Measurements from ENCODE around the gene DYRK1A. TPM values are rescaled to one million over a fixed set of nuclear protein-coding genes. Genes with fewer than 3 reads are reported as not detected.
A peak's percentile ranks its signal among the peaks of the same experiment; 100 is the strongest.

Gene DYRK1A
- total RNA-seq, 2 experiments from 2014 or later: 73.6 to 74.1 TPM

DNA sequence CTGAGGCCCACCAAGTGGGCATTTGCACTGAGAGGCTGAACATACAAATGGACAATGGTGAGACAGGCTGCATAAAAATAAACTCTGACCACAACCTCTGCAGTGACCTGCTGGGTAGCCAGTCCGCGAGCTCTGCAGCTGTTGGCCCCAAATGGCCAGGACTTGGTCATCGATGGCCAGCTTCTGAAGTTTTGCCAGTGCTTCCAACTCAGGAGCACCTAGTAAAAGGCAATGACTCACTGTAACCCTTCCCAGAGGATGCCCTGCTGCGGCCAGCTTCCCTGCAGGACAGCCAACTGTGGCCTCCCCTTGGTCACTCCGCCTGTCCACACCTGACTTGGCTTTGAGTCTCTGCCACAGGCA lies 185.4 kb downstream of the DYRK1A start:
- peaks cover 2% of the 10 kb centered on the region for H3K4me1 Mint-ChIP-seq
- no peaks in the 10 kb centered on the region for H3K36me3 Mint-ChIP-seq (ENCODE audit: low read depth)
- H3K27ac Mint-ChIP-seq: no peak overlapping the region
- POLR2A ChIA-PET: no interaction called here
- H3K4me3 Mint-ChIP-seq: no peak overlapping the region
- H3K9me3 Mint-ChIP-seq: no peaks in the 10 kb centered on the region
- CTCF ChIA-PET: no interaction called here
- DNase-seq: no peak
- peaks cover 7% of the 10 kb centered on the region for H3K27me3 Mint-ChIP-seq

DNA sequence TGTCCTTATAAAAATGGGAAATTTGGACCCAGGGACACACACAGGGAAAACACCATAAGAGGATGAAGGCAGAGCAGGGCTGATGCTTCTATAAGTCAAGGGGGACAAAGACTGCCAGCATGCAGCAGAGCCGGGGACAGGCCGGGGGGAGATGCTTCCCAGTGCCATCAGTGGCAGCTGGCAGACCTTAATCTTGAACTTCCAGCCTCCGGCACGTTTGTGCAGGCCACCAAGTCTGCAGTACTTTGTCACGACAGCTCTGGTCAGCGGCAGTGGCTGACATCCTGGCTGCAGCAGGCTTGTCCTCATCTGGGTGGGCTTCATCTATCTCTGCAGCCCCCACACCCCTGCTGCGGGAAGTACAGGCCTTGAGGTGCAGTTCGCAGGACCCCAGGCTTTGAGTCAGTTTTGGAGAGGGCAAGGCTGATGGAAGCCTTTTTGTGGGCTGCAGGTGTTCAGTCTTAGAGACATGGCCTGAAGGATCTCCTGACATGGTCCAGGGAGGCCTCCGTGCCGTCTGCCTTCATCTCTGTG lies 186.0 kb downstream of the DYRK1A start:
- H3K9me3 Mint-ChIP-seq: no peaks in the 10 kb centered on the region
- H3K4me1 Mint-ChIP-seq: peaks cover 2% of the 10 kb centered on the region
- ChIA-PET CTCF (no interaction called here), POLR2A (no interaction called here)
- no peak overlapping the region for H3K4me3 Mint-ChIP-seq
- no peaks in the 10 kb centered on the region for H3K36me3 Mint-ChIP-seq (ENCODE audit: low read depth)
- H3K27me3 Mint-ChIP-seq: peaks cover 5% of the 10 kb centered on the region
- DNase-seq: no peak
- H3K27ac Mint-ChIP-seq: no peak overlapping the region

DNA sequence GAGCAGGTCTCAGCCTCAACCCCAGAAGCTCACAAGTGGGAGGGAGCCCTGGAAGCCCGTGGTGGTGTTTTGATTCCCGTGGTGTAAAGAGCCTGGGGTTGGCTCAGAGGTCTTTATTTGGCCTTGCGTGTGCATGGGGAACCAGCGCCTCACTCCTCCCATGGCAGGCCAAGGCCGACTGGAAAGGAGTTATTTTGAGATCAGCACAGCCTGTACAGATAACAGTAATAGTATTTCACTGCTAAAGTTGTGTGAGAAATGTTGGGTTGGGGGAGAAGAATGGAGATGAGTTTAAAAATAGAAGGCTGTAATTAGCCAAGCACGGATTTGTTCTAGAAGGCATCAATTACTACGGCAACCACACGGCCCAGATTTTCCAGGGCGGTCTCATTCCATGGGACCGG lies 186.5 kb downstream of the DYRK1A start:
- Mint-ChIP-seq H3K4me3 (no peak overlapping the region), H3K27ac (no peak overlapping the region), H3K36me3 (ENCODE audit: low read depth) (no peaks in the 10 kb centered on the region), H3K4me1 (peaks cover 2% of the 10 kb centered on the region), H3K9me3 (no peaks in the 10 kb centered on the region), H3K27me3 (peaks cover 5% of the 10 kb centered on the region)
- no peak for DNase-seq
- ChIA-PET POLR2A (no interaction called here), CTCF (no interaction called here)

DNA sequence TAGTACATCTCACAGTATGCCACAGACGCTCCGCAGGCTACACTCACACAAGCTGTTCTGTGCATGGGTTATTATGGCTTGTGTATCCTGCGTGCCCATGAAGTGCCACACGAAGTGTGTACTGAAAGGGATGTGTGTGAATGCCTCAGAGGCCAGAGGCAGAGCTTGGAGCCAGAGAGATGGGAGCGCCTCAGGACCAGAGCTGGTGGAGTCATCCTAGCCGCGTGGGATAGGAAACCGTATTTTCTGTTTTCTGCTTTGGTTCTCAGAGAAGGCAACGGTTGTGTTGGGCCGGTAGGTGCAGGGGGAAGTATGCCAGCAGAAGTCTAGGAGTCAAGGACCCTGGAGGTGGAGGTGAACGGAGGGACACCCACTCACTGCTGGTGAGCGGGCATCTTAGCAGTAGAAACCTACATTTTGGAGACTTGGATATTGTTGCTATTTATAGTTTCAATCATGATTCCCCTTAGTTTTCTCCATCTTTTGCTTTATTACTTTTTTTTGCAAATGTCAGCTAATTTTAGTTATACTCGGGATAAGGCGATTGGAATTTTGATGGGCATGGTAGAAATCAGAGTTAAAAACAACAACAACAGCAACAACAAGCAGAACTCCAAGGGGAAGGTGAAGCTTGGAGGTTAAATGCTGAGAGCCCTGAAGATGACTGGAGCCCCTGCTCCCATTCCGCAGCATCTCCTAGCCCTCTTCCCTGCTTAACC lies 188.2 kb downstream of the DYRK1A start:
- Mint-ChIP-seq H3K4me3 (no peak overlapping the region), H3K27ac (no peak overlapping the region), H3K36me3 (ENCODE audit: low read depth) (no peaks in the 10 kb centered on the region), H3K4me1 (peaks cover 2% of the 10 kb centered on the region), H3K9me3 (no peaks in the 10 kb centered on the region), H3K27me3 (peaks cover 11% of the 10 kb centered on the region)
- no peak for DNase-seq
- CTCF ChIA-PET: interaction anchor here (1.3 to 1.6 kb wide), 2 partner anchors 9 to 10 kb away, joined by 3 to 7 read pairs; no protein-coding TSS in a partner anchor
- POLR2A ChIA-PET: interaction anchor here (1.3 kb wide), 1 partner anchor 9 kb away, joined by 6 read pairs; no protein-coding TSS in a partner anchor

DNA sequence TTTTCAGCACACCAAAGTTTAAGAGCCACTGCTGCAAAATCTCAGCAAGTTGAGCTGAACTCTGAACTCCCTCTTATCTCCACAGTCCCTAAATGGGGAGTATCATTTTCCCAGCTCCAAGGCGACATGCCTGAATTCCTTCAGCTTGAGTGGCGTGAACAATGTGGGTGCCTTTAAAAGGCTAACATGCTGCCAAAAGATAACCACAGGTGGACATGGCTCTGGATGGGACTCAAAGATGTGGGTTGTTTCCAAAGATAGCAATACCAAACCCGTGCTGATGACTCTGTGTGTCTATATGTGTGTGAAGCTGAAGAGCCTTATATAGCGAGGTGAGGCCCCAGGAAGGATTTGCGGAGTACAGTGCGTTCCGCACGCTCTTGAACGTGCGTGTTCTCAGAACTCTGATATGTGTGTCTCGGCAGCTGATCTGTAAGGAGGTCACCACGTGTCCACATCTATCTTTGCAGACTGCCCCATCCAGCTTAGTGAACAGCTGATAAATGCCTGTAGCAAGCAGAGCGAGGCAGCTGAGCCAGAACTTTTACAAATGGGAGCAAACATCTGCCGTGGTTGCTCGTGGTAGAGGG lies 189.2 kb downstream of the DYRK1A start:
- Mint-ChIP-seq H3K27ac (no peak overlapping the region), H3K27me3 (peaks cover 11% of the 10 kb centered on the region), H3K9me3 (no peaks in the 10 kb centered on the region), H3K36me3 (ENCODE audit: low read depth) (no peaks in the 10 kb centered on the region), H3K4me3 (no peak overlapping the region), H3K4me1 (peaks cover 2% of the 10 kb centered on the region)
- CTCF ChIA-PET: interaction anchor here (1.6 kb wide), 1 partner anchor 8 kb away, joined by 7 read pairs; no protein-coding TSS in a partner anchor
- no peak for DNase-seq
- POLR2A ChIA-PET: interaction anchor here (1.3 kb wide), 1 partner anchor 8 kb away, joined by 6 read pairs; no protein-coding TSS in a partner anchor

DNA sequence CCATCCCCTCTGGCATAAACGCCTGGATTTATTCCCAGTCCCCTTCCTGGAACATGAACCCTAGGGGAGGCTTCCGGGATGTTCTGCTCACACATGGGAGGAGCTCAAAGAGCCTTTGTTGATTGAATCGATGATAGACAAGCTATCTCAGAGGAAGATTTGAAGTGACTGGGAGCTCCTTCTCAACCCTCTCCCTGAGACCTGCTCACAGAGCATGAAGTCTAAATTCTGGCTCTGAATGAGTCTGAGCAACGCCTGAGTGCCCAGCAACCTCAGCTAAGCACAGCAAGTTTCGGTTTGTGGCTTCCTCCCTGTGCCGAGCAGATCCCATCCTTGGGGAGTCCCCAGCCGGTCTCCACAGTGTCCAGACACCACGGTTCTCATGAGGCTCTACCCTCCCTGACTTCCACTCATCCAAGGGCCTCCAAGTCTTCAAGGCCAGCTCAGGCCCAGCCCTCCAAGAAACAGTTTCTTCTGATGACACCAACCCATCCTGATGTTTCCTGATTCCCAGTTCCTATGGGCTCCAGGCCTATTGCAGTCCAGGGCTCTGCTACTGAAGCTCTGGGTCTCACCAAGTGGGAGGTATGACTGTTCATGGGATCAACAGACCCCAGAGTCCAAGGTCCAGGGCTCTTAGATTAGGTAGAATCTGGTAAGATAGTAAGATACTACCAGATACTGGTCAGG lies 190.8 kb downstream of the DYRK1A start:
- H3K9me3 Mint-ChIP-seq: no peaks in the 10 kb centered on the region
- ChIA-PET POLR2A (no interaction called here), CTCF (no interaction called here)
- no peak overlapping the region for H3K27ac Mint-ChIP-seq
- H3K4me1 Mint-ChIP-seq: peaks cover 2% of the 10 kb centered on the region
- no peaks in the 10 kb centered on the region for H3K36me3 Mint-ChIP-seq (ENCODE audit: low read depth)
- H3K4me3 Mint-ChIP-seq: no peak overlapping the region
- H3K27me3 Mint-ChIP-seq: peaks cover 11% of the 10 kb centered on the region
- DNase-seq: no peak

DNA sequence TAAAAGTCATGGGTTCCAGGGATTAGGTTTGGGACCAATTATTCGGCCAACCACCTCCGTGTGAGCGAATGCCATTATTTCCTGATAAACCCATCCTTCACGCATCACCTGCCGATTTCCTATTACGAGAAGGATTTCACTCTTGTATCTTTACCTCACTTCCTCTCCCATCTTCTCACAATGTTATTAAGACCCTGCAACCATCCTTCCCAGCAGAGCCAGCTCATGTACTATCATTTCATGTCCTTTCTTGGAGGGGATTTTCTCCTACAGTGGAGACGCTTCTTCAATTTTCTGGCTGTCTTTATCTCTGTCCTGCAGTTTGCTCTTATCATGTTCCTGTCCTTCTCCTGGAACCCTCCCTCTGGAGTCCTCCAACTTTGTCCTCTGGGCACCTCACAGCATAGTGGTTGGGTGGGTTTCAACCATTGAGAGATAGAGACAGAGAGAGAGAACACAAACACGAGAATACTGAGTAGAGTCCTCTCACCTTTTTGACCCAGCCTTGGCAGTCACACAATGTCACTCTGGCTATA lies 192.2 kb downstream of the DYRK1A start:
- no peak overlapping the region for H3K4me3 Mint-ChIP-seq
- ChIA-PET POLR2A (no interaction called here), CTCF (no interaction called here)
- peaks cover 11% of the 10 kb centered on the region for H3K27me3 Mint-ChIP-seq
- H3K36me3 Mint-ChIP-seq (ENCODE audit: low read depth): no peaks in the 10 kb centered on the region
- DNase-seq: no peak
- no peaks in the 10 kb centered on the region for H3K9me3 Mint-ChIP-seq
- peaks cover 10% of the 10 kb centered on the region for H3K4me1 Mint-ChIP-seq
- H3K27ac Mint-ChIP-seq: no peak overlapping the region

DNA sequence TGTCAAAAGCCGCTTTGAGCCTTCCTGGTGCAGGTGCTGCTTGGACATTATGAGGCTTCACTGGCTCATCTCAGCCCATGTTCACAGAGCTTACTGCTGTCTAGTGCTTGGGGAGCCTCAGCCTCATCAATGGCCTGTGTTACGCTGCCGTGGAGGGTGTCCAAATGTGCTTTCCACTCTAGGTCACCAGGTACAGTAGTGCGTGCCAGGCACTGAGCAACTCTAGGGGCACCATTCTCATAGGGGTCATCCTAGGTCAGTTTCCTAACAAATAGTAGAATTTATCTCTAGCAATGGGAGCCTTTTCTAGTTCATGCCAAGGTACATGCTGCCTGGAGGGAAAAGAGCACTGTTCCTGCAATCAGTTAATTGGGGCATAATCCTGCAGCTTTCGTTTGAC lies 193.8 kb downstream of the DYRK1A start:
- Mint-ChIP-seq H3K36me3 (ENCODE audit: low read depth) (no peaks in the 10 kb centered on the region), H3K9me3 (no peaks in the 10 kb centered on the region), H3K4me3 (no peak overlapping the region), H3K27ac (no peak overlapping the region), H3K27me3 (peaks cover 7% of the 10 kb centered on the region), H3K4me1 (peaks cover 23% of the 10 kb centered on the region)
- POLR2A ChIA-PET: no interaction called here
- CTCF ChIA-PET: no interaction called here
- no peak for DNase-seq

DNA sequence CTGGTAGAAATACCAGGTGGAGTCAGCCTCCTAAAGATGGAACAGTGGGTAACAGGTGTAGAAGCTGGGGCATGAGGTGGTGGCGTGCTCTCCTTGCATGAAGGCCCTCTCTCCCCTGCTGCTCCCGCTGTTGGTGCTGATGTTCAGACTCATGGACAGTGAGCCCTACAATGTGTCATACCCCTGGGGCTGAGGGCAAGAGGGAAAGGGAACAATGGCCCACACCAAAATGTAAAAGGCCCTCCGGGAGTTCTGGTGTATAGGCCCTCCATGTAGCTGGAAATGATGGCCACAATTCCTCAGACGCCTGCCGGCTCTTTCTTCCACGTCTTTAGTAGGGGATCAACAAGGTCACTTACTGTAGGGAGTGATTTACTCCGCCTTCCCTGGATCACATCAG lies 194.9 kb downstream of the DYRK1A start:
- POLR2A ChIA-PET: no interaction called here
- H3K36me3 Mint-ChIP-seq (ENCODE audit: low read depth): no peaks in the 10 kb centered on the region
- DNase-seq: no peak
- H3K27ac Mint-ChIP-seq: no peak overlapping the region
- H3K4me1 Mint-ChIP-seq: peaks cover 26% of the 10 kb centered on the region
- no peaks in the 10 kb centered on the region for H3K9me3 Mint-ChIP-seq
- H3K27me3 Mint-ChIP-seq: peaks cover 5% of the 10 kb centered on the region
- no peak overlapping the region for H3K4me3 Mint-ChIP-seq
- CTCF ChIA-PET: no interaction called here

DNA sequence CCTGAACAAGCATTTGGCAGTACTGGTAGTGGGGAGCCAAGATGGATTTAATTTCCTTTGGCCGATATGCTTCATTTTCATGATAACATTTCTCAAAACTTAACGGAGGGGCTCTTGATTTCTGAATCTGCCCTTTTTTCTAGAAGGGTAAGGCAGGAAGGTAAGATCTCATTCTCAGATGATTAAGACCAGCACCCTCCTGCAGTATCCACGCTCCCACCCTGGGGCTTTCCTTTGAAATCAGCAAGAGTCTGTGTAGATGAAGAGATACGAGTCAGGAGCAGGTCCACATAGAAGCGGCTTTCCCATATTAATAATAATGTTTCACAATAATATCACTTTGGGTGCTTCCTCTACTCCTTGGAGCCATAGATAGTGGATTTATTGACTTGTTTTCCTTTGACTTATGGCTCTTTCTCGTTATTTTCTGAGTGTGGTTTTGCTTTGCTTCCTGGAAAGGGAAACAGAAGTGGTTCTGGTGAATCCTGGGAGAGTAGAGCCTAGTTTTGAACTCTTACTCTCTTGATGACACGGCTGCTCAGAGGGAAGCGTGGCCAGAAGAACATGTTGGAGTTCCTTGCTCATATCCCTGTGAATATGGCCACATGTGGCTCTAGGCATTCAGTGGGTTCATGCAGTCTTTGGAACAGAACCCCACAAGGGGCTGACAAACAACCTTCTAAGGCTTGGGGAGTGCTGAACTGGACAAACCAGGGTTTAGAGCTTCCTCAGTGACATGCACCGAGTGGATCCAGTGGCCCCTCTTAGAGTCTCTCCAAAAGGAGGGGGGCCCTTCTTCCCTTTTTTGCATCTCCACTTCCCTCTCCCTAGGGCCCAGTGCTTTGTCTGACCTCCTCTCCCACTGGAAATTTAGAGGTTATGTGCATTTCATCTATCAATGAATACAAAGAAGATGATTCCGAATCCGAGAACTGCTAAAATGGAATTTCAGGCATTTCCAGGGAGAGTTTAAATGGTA lies 195.7 kb downstream of the DYRK1A start:
- Mint-ChIP-seq H3K27ac (peak overlapping the region; percentile 11), H3K4me3 (peak overlapping the region; percentile 91), H3K36me3 (ENCODE audit: low read depth) (no peaks in the 10 kb centered on the region), H3K9me3 (no peaks in the 10 kb centered on the region), H3K4me1 (peaks cover 24% of the 10 kb centered on the region), H3K27me3 (peaks cover 5% of the 10 kb centered on the region)
- no peak for DNase-seq
- ChIA-PET POLR2A (interaction anchor here (1.7 to 2.5 kb wide), 3 partner anchors 188 to 295 kb away, joined by 4 to 19 read pairs (median 14); partner anchors contain the start of gene VPS26C), CTCF (interaction anchor here (2.4 kb wide), 1 partner anchor 8 kb away, joined by 6 read pairs; no protein-coding TSS in a partner anchor)

DNA sequence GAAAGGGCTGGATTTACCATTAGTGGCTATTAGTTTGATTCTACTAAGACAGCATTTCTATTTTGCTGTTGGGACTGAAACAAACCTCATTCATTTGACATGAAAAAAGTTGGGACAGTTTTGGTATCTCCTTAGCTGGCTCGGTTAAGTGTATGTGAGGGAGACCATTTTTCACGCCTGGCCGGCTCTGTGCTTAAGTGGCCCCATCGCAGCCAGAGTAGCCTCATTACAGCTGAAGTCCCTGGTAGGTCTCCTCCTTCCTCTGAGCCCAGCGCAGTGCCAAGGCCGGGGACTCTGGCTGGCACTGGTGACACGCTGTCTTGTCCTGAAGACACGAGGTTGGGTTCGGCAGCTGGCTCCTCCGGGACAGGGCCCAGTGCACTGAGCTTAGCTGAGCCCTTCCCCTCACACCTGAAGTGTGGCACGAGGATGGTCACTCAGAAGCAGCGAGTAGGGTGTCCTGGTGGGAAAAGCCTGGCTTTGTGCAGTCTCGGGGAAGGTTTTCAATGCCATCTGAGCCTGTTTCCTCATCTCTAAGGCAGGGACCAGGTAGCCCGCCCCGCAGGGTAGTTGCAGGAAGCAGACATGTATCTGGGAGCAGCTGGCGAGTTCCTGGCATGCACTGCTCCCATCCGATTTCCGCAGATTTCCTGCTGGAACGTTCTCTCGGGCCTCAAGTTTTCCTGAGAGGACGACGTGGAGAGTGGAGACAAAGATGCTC lies 196.5 kb downstream of the DYRK1A start:
- Mint-ChIP-seq H3K36me3 (ENCODE audit: low read depth) (no peaks in the 10 kb centered on the region), H3K27ac (peak overlapping the region; percentile 99), H3K9me3 (no peaks in the 10 kb centered on the region), H3K4me3 (peak overlapping the region; percentile 91), H3K27me3 (peaks cover 5% of the 10 kb centered on the region), H3K4me1 (peaks cover 24% of the 10 kb centered on the region)
- POLR2A ChIA-PET: interaction anchor here (0.8 to 2.5 kb wide), 32 partner anchors 8 to 1824 kb away, joined by 3 to 25 read pairs (median 4); partner anchors contain the start of genes DYRK1A, HLCS, PIGP and TTC3
- DNase-seq: no peak
- CTCF ChIA-PET: interaction anchor here (0.6 to 2.4 kb wide), 27 partner anchors 8 to 597 kb away, joined by 3 to 10 read pairs (median 4); partner anchors contain the start of gene VPS26C
